Aorta (tissue), 5 donors: ENCODE data around the gene FGD4. TPM values are rescaled to one million over a fixed set of nuclear protein-coding genes. Genes with fewer than 3 reads are reported as not detected.

Experiments used
- ATAC-seq: fragments of 200-7000 bp; cut with Tn5 transposase; one replicate; pipeline ENCODE4 v1.9.1; 2022; ENCODE audit warnings: moderate library complexity; ENCODE audit not compliant: low FRiP score
- DNase-seq, 2 donors: peaks; one replicate each; pipeline ENCODE4 v3.0.0-alpha.2; 2020
- H3K27ac ChIP-seq, 2 donors: one replicate each; pipeline ENCODE4 v1.5.1; 2013; ENCODE audit warnings: low read length in 2 of 2, mild to moderate bottlenecking in 2 of 2, moderate library complexity in 2 of 2, control low read depth in 1 of 2, inconsistent platforms in 1 of 2, low read depth in 1 of 2
- H3K27me3 ChIP-seq, 2 donors: one replicate each; pipeline ENCODE4 v1.6.1; 2013; ENCODE audit warnings: control low read depth in 1 of 2, low read length in 1 of 2, mild to moderate bottlenecking in 1 of 2, moderate library complexity in 1 of 2; ENCODE audit not compliant: insufficient read depth in 2 of 2, control insufficient read depth in 1 of 2
- H3K36me3 ChIP-seq, 2 donors: one replicate each; pipeline ENCODE4 v1.6.1; 2013; ENCODE audit warnings: control low read depth in 1 of 2, low read length in 1 of 2, mild to moderate bottlenecking in 1 of 2; ENCODE audit not compliant: insufficient read depth in 2 of 2, control insufficient read depth in 1 of 2
- H3K4me1 ChIP-seq, 2 donors: one replicate each; pipeline ENCODE4 v1.6.1; 2013; ENCODE audit warnings: low read length in 2 of 2, control low read depth in 1 of 2, mild to moderate bottlenecking in 1 of 2, moderate library complexity in 1 of 2; ENCODE audit not compliant: insufficient read depth in 2 of 2, control insufficient read depth in 1 of 2
- H3K4me3 ChIP-seq, 2 donors: one replicate each; pipeline ENCODE4 v1.5.1; 2013; ENCODE audit warnings: low read length in 2 of 2, control low read depth in 1 of 2, mild to moderate bottlenecking in 1 of 2
- H3K9me3 ChIP-seq: one replicate; pipeline ENCODE4 v1.6.1; 2013; ENCODE audit warnings: mild to moderate bottlenecking, low read length; ENCODE audit not compliant: control insufficient read depth
- WGBS, 2 donors: extraction: QIAGEN DNeasy Blood & Tissue Kit; methylation state at CpG; one replicate each; pipeline ENCODE4 v1.1.7; 2013; 5-methylcytosine and 5-hydroxymethylcytosine counted together
- intact Hi-C, 2 donors: fragments of 100-400 bp; cut with DNase I; formaldehyde crosslinking; loops; one replicate each; pipeline versions ENCODE4 v1.14.2 to v1.15.0; 2022
- polyA plus RNA-seq, 2 donors: library from polyadenylated mRNA; stranded (reverse); fragments of 200-250 nt; gene quantifications; one replicate each; pipeline ENCODE4 v1.2.3, GENCODE V29; 2013
- total RNA-seq, 2 donors: library from RNA; stranded (reverse); fragmentation: NEBNext Ultra II Directional; extraction: Animal tissue kit (Norgen Biotek cat#: 25700); gene quantifications; one replicate each; pipeline ENCODE4 v1.2.1, GENCODE V29; 2021
- donor health status: healthy with polysubstance abuse.
- donor health status: Bipolar disorder and iron deficiency.
- donor health status: DM: no; HTN: no; CAD: no.
- donor health status: DM: no; HTN: no; CAD: no.
- donor health status: DM: yes; HTN: yes; CAD: no.

FGD4 gene
- total and polyA plus RNA-seq, 4 donors: 5.5 to 46.9 (median 24.0) TPM

DNA sequence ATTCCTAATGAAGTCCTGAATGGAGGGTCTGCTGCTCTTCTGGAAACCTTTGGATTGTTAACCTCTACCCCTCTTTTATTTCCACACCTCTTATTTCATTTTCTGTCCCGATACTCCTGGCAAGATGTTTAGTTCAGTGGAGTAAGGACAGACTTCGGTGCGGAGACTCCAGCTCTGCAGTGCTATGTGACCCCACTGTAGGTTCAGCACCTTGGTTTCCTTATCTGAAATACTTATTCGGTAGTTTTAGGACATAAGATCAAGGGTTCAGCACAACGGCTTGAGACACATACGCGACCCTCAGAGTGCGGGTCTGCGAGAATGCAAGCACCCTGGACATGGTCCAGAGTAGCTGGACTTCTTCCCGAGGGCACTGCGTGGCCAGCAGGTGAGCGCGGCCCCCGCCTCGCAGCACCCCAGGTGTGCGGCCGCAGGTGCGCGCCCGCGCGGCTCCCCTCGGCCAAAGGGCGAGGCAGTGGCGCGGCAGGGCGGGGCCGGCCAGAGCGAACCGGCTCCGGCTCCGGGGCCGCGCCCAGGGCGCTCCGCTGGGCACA is 465 bp upstream of the FGD4 start:
- Histone ChIP-seq H3K27ac (no peak overlapping the region), H3K9me3 (no peaks in the 10 kb centered on the region), H3K4me3 (peak overlapping the region in 1 of 2 donors; percentile 64), H3K36me3 (no peaks in the 10 kb centered on the region), H3K27me3 (no peaks in the 10 kb centered on the region), H3K4me1 (no peaks in the 10 kb centered on the region)
- no peak for DNase-seq
- 3 to 7% methylated on average over 13 to 36 of the region's 36 CpGs for WGBS, 2 donors
- intact Hi-C loops: no loop called here
- ATAC-seq: peak; percentile 2

DNA sequence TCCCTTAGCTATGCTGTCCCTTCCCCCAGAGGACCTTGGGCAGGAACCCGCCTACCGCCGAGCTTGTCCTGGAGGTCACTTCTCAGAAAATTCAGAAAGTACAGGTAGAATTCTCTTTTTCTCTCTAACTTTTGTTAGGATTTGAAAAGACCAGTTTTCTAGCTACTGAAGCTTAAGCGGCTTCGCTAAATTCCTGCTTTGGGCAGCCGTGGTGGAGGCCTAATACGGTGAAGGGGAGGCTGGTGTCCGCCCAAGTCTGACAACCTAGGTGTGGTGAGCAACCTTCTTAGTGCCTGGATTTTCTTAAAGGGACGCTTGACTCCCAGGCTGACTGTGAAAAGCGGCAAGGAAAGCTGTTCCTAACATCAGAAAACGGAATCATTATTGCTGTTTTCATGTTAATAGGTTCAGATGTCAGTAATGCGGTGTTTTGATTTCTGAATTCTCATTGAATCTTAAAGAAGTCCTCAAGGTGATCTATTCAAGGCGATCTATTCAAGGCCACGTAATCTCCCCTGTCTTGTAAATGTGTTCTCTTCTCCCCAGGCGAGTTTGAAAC is 835 bp downstream of the FGD4 start:
- ATAC-seq (no peak), DNase-seq (no peak)
- intact Hi-C loops: no loop called here
- Histone ChIP-seq H3K9me3 (no peaks in the 10 kb centered on the region), H3K36me3 (no peaks in the 10 kb centered on the region), H3K27me3 (no peaks in the 10 kb centered on the region), H3K4me3 (peak overlapping the region; percentile 28 to 64), H3K4me1 (no peaks in the 10 kb centered on the region), H3K27ac (no peak overlapping the region)
- 12 to 14% methylated on average over 15 of the region's 15 CpGs for WGBS, 2 donors

- no peaks in the 10 kb centered on the region for H3K4me1 ChIP-seq
- DNase-seq: no peak
- WGBS, 2 donors: 46 to 53% methylated on average over 2 of the region's 2 CpGs
Observed at GRCh38 chr12:32400866-32401265, 1.5 kb downstream of the FGD4 start.

DNA sequence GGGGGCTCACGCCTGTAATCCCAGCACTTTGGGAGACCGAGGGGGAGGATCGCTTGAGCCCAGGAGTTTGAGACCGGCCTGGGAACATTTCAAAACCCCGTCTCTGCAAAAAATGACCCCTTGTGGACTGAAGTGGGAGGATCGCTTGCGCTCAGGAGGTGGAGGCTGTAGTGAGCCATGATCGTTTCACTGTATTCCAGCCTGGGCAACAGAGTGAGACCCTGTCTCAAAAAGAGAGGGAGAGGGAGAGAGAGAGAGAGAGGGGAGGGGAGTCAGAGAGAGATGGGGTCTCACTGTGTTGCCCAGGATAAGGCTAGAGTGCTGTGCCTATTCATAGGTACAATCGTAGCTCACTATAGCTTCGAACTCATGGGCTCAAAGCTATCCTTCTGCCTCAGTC is 2.8 kb downstream of the FGD4 start:
- no peak overlapping the region for H3K27ac ChIP-seq
- H3K27me3 ChIP-seq: no peaks in the 10 kb centered on the region
- 89 to 92% methylated on average over 10 of the region's 10 CpGs for WGBS, 2 donors
- no peaks in the 10 kb centered on the region for H3K9me3 ChIP-seq
- H3K36me3 ChIP-seq: no peaks in the 10 kb centered on the region
- H3K4me1 ChIP-seq: no peaks in the 10 kb centered on the region
- H3K4me3 ChIP-seq: no peak overlapping the region
- intact Hi-C loops: no loop called here
- ATAC-seq (no peak), DNase-seq (no peak)

More at GRCh38 chr12:32400866-32401265, 1.5 kb downstream of the FGD4 start:
- H3K27ac ChIP-seq: no peak overlapping the region
- no peak for ATAC-seq
- no peak overlapping the region for H3K4me3 ChIP-seq
- H3K27me3 ChIP-seq: no peaks in the 10 kb centered on the region
- H3K9me3 ChIP-seq: no peaks in the 10 kb centered on the region
- no peaks in the 10 kb centered on the region for H3K36me3 ChIP-seq
- intact Hi-C loops: no loop called here

GRCh38 chr12:32402946-32403345 is 3.6 kb downstream of the FGD4 start:
- 3 to 13% methylated on average over 1 of the region's 1 CpG for WGBS, 2 donors
- Histone ChIP-seq H3K27ac (no peak overlapping the region), H3K4me1 (no peaks in the 10 kb centered on the region), H3K9me3 (no peaks in the 10 kb centered on the region), H3K27me3 (no peaks in the 10 kb centered on the region), H3K4me3 (no peak overlapping the region), H3K36me3 (no peaks in the 10 kb centered on the region)
- intact Hi-C loops: no loop called here
- ATAC-seq (no peak), DNase-seq (no peak)

DNA sequence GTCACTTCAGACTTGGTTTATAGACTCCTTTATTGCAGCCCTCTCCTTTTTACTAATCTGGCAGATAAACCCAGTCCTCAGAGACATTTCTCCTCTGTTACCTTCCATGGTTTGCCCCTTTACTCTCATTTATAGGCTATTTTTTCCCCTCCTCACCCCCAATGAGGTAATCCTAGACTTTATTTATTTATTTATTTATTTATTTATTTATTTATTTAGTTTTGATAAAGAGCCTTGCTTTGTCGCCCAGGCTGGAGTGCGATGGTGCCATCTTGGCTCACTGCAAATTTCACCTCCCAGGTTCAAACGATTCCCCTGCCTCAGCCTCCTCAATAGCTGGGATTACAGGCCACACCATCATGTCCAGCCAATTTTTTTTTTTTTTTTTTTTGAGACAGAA is 8.4 kb downstream of the FGD4 start:
- Histone ChIP-seq H3K4me3 (no peak overlapping the region), H3K4me1 (no peaks in the 10 kb centered on the region), H3K9me3 (no peaks in the 10 kb centered on the region), H3K27ac (no peak overlapping the region), H3K27me3 (no peaks in the 10 kb centered on the region), H3K36me3 (no peaks in the 10 kb centered on the region)
- no peak for ATAC-seq
- no peak for DNase-seq
- 91 to 92% methylated on average over 3 of the region's 3 CpGs for WGBS, 2 donors
- intact Hi-C loops: no loop called here

DNA sequence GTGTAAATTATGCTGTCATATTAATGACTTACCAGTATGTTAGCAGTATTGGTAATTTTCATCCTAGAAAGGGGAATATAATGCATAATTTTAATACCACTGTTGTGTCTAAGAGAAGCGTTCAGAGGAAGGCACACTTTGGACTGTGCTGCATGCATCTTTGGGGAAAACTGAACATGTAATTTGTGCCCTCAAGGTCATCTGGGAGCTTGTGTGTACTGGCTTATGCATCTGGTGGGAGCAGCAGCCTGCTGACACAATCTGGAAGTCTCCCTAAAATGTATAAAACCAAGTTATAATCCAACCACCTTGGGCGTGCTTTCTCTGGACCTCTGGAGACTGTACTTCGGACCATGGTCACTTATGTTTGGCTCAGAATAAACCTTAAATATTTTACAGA is 14.1 kb downstream of the FGD4 start:
- DNase-seq (no peak), ATAC-seq (no peak)
- Histone ChIP-seq H3K27ac (no peak overlapping the region), H3K9me3 (no peaks in the 10 kb centered on the region), H3K27me3 (no peaks in the 10 kb centered on the region), H3K4me3 (no peak overlapping the region), H3K36me3 (no peaks in the 10 kb centered on the region), H3K4me1 (no peaks in the 10 kb centered on the region)
- 63 to 76% methylated on average over 3 of the region's 3 CpGs for WGBS, 2 donors
- intact Hi-C loops: no loop called here

DNA sequence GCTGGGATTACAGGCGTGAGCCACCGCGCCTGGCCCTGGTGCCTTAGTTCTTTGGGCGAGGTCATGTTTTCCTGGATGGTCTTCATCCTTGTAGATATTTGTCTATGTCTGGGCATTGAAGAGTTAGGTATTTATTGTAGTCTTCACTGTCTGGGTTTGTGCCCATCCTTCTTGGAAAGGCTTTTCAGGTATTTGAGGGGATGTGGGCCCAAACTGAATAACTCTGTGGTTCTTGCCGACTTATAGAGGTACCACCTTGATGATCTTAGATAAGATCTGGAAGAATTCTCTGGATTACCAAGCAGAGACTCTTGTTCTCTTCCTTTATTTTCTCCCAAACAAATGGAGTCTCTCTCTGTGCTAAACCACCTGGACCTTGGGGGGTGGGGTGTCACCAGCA is 18.9 kb downstream of the FGD4 start:
- no peak for ATAC-seq
- Histone ChIP-seq H3K9me3 (no peaks in the 10 kb centered on the region), H3K27ac (no peak overlapping the region), H3K36me3 (no peaks in the 10 kb centered on the region), H3K27me3 (no peaks in the 10 kb centered on the region), H3K4me3 (no peak overlapping the region), H3K4me1 (no peaks in the 10 kb centered on the region)
- 91 to 98% methylated on average over 5 of the region's 5 CpGs for WGBS, 2 donors
- intact Hi-C loops: no loop called here
- no peak for DNase-seq

DNA sequence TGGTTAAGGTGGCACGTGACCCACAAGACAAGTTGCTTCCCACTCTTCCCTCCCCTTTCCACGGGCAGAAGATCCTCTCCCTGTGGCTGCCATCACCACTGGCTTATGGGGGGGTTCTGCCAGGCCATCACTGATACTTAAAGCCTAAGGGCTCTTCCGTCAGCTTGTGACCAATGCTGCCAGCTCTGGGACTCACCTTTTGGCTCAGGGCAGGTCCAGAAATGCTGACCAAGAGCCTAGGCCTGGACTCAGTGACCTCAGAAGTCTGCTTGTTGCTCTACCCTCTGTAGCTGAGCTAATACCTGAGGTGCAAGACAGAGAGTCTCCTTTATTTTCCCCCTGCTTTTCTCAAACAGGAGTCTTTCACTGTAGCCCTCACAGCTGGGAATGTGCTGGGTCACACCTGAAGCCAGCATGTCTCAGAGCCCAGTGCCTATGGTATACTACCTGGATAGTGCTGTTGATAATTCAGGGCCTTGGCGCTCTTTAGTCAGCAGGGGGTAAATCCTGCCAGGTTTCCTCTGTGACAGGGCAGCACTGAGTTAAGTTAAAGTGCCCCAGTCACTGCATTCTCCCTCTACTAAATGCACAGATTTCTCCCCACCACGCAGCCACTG is 19.7 kb downstream of the FGD4 start:
- H3K27me3 ChIP-seq: no peaks in the 10 kb centered on the region
- intact Hi-C loops: no loop called here
- no peak for ATAC-seq
- DNase-seq: no peak
- no peak overlapping the region for H3K27ac ChIP-seq
- H3K4me3 ChIP-seq: no peak overlapping the region
- no peaks in the 10 kb centered on the region for H3K36me3 ChIP-seq
- H3K4me1 ChIP-seq: no peaks in the 10 kb centered on the region
- 63 to 74% methylated on average over 5 of the region's 5 CpGs for WGBS, 2 donors
- H3K9me3 ChIP-seq: no peaks in the 10 kb centered on the region
